LHCN-M2 (cell line): ENCODE results near the gene C4A. TPM values are rescaled to one million over a fixed set of nuclear protein-coding genes. Genes with fewer than 3 reads are reported as not detected.
"Not testable (repeated sequence)": the region's sequence is repeated elsewhere in the genome, so short reads cannot be mapped to it uniquely, and the experiment has no call there.

Experiments
- DNase-seq: peaks from one replicate; pipeline ENCODE4 v3.0.0-alpha.2; 2012; ENCODE audit warnings: low read depth
- total RNA-seq: library from RNA; depleted of rRNA; stranded (reverse); fragments of >200 nt; gene quantifications from 2 replicates; pipeline ENCODE4 v1.2.3, GENCODE V29; 2014

C4A gene
- total RNA-seq, 1 experiment from 2014 or later, result 1.9 TPM

- no peak for DNase-seq
These were observed 2.5 kb upstream of the C4A start for GRCh38 chr6:31979238-31979898.

- not testable (repeated sequence) for DNase-seq
These were observed 1.5 kb upstream of the C4A start for GRCh38 chr6:31980195-31980876.

- not testable (repeated sequence) for DNase-seq
These were observed 859 bp upstream of the C4A start for GRCh38 chr6:31980998-31981397.

- DNase-seq, result not testable (repeated sequence)
These were observed 7.5 kb downstream of the C4A start for GRCh38 chr6:31989363-31989762.

GRCh38 chr6:31994421-31994820, 12.6 kb downstream of the C4A start:
- DNase-seq, result not testable (repeated sequence)

GRCh38 chr6:31996385-31996784, 14.5 kb downstream of the C4A start:
- DNase-seq, result not testable (repeated sequence)

GRCh38 chr6:32002546-32003268, 20.9 kb downstream of the C4A start:
- DNase-seq, result not testable (repeated sequence)

- not testable (repeated sequence) for DNase-seq
These were observed 21.4 kb downstream of the C4A start for GRCh38 chr6:32003301-32003700.

- not testable (repeated sequence) for DNase-seq
These were observed 22.5 kb downstream of the C4A start for GRCh38 chr6:32004393-32004792.

- not testable (repeated sequence) for DNase-seq
These were observed 23.1 kb downstream of the C4A start for GRCh38 chr6:32004864-32005537.

- DNase-seq, result not testable (repeated sequence)
These were observed 23.7 kb downstream of the C4A start for GRCh38 chr6:32005538-32005880.

- DNase-seq, result not testable (repeated sequence)
These were observed 24.2 kb downstream of the C4A start for GRCh38 chr6:32005991-32006529.

- not testable (repeated sequence) for DNase-seq
These were observed 25.2 kb downstream of the C4A start for GRCh38 chr6:32007086-32007485.

GRCh38 chr6:32008037-32008436, 26.2 kb downstream of the C4A start:
- DNase-seq, result not testable (repeated sequence)

GRCh38 chr6:32008616-32009015, 26.8 kb downstream of the C4A start:
- DNase-seq, result not testable (repeated sequence)

- not testable (repeated sequence) for DNase-seq
These were observed 27.7 kb downstream of the C4A start for GRCh38 chr6:32009537-32009936.

- not testable (repeated sequence) for DNase-seq
These were observed 29.1 kb downstream of the C4A start for GRCh38 chr6:32010856-32011530.

GRCh38 chr6:32012941-32013617, 31.2 kb downstream of the C4A start:
- not testable (repeated sequence) for DNase-seq

GRCh38 chr6:32013738-32014137, 31.9 kb downstream of the C4A start:
- not testable (repeated sequence) for DNase-seq

GRCh38 chr6:32014547-32014946, 32.7 kb downstream of the C4A start, which contains the start of gene C4B:
Gene C4B, plus strand, starts transcription at chr6:32014795. Its CDS starts 51 bp downstream, at chr6:32014846.
- DNase-seq, result not testable (repeated sequence)
